ENCODE measurements around the gene GPR78.

The GPR78 gene

GRCh38 chr4:8600266-8600665, 20.1 kb downstream of the GPR78 start:
- no peak for DNase-seq (ENCODE audit: low read depth)

DNA sequence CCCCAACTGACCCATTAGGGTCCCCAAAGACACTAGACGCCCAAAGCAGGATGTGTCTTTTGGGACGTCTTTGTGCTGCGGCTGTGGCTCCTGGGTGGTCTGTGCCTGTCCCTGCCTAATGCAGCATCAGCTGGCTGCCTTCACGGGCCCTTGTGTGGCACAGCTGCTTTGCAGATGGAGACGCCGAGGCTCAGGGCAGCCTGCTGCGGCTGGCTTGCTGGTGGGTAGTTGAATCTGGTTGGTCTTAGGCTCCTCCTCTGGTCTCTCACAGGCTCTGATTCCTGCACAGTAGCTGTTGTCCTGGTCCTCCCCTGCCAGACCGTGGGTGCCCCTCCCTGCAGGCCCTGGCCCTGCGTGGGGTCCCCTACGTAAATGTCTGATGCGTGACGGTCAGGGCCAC, 20.5 kb downstream of the GPR78 start:
- DNase-seq (ENCODE audit: low read depth): no peak

DNA sequence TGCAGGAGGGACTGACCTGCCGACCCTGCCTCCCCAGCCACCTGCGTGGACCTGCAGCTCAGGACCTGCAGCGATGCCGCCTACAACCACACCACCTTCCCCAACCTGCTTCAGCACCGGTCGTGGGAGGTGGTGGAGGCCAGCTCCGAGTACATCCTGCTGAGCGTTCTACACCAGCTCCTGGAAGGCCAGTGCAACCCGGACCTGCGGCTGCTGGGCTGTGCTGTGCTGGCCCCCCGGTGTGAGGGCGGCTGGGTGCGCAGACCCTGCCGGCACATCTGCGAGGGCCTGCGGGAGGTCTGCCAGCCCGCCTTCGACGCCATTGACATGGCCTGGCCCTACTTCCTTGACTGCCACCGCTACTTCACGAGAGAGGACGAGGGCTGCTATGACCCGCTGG, 20.9 kb downstream of the GPR78 start:
- DNase-seq (ENCODE audit: low read depth): no peak

DNA sequence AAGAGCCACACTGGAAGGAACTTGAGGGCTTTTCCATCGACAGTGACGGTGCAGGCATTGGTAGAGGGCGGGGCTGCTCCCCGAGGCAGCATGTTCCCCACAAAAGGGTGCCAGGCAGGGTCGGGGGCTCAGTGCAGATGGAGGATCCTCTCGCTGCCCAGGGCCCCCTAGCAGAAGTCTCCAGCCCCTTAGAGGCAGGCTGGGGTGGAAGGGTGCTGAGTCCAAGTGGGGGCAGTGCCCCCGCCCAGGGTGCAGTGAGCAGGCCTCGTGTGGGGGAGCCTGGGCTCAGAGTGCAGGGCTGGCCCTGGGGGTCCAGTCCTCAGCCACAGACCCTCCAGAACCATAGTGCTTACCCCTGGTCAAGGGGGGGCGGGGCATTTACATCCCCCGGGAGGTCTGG, 21.4 kb downstream of the GPR78 start:
- no peak for DNase-seq (ENCODE audit: low read depth)

- no peak for DNase-seq (ENCODE audit: low read depth)
Observed at GRCh38 chr4:8602686-8603430, 22.7 kb downstream of the GPR78 start.

- DNase-seq (ENCODE audit: low read depth): no peak
Observed at GRCh38 chr4:8603931-8604330, 23.7 kb downstream of the GPR78 start.

DNA sequence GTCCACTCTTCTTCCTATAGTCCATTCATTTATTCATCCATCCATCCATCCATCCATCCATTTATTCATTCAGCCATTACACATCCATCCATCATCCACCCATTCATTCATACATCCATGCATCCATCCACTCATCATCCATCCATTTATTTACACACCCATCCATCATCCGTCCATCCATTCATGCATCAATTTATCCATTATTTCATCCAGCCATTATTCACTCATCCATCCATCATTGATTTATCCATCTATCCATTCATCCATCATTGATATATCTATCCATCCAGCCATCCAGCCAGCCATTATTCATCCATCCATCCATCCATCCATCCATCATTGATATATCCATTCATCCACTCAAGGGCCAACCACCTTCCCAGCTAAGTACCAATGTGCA, 25.1 kb downstream of the GPR78 start:
- no peak for DNase-seq (ENCODE audit: low read depth)

DNA sequence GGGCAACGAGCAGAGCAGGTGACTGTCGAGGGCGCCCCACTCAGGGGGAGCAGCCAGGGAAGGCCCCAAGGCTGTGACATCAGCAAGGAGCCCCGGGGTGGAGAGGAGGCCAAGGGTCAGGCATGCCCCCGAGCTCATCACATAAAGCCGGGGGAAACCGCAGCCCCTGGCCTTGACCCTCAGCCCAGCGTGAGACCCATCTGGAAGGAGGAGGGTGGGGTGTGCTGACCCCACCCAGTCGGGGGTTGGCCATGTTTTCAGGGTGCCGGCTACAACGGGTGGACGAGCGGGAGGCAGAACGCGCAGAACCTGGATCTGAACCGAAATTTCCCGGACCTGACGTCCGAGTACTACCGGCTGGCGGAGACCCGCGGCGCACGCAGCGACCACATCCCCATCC, 26.3 kb downstream of the GPR78 start:
- no peak for DNase-seq (ENCODE audit: low read depth)

DNA sequence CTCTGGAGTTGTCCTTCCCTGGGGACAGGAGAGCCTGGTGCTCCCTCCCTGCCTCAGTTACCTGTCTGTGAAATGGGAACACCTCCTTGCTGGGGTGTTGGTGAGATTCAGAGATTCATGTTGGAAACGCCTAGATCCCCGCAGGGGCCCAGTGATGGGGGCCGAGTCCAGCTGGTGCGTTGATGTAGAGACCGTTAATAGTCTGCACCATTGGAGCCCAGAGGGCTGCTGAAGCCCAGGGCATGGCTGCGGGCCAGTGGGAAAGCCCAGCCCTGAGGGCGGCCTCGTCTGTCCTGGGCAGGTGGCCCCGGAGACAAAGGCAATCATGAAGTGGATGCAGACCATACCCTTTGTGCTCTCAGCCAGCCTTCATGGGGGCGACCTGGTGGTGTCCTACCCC, 26.8 kb downstream of the GPR78 start:
- DNase-seq (ENCODE audit: low read depth): no peak

- no peak for DNase-seq (ENCODE audit: low read depth)
Observed at GRCh38 chr4:8607603-8608481, 27.6 kb downstream of the GPR78 start.

DNA sequence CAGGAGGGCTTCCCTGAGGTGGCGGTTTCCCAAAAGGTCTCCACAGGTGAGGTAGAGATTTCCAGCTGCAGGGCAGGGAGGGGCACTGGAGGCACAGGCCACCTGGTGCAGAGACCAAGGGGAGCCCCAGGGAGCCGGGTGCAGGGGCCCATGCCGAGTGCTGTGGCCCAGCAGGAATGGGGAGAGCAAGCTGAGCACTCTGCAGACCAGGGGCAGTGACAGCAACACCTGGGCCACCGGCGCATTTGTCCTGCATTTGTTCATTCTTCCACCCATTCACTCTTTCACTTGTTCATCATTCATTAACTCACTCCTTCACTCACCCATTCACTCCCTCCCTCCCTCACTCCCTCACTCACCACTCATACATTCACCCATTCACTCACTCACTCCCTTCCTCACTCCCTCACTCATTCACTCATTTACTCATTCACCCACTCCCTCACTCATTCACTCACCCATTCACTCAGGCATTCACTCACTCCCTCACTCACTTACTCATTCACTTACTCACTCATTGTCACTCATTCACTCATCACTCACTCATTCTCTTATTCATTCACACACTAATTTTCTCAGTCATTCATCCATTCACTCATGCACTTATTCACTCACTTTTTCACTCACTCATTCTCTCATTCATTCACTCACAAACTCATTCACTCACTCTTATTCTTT, 28.7 kb downstream of the GPR78 start:
- DNase-seq (ENCODE audit: low read depth): no peak

DNA sequence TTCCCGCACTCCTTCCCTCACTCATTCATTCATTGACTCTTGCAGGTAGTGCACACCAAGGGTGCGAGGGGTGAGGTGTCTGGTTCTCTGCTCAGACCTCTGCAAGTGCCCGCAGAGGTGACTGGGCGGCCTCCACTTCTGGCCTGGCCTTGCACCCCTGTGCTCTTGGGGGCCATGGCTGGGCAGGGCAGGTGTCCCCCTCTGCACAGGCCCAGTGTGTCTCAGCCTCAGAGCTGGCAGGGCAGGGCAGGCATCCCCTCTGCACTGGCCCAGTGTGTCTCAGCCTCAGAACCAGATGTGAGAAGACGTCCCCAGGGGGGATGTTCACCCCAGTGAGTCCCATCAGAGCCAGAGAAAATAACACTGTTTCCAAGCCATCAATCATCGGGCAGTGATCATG, 29.2 kb downstream of the GPR78 start:
- no peak for DNase-seq (ENCODE audit: low read depth)

GRCh38 chr4:8609824-8610350, 29.7 kb downstream of the GPR78 start:
- DNase-seq (ENCODE audit: low read depth): no peak

- no peak for DNase-seq (ENCODE audit: low read depth)
Observed at GRCh38 chr4:8610858-8611616, 30.8 kb downstream of the GPR78 start.

GRCh38 chr4:8612646-8613045, 32.5 kb downstream of the GPR78 start:
- DNase-seq (ENCODE audit: low read depth): no peak

DNA sequence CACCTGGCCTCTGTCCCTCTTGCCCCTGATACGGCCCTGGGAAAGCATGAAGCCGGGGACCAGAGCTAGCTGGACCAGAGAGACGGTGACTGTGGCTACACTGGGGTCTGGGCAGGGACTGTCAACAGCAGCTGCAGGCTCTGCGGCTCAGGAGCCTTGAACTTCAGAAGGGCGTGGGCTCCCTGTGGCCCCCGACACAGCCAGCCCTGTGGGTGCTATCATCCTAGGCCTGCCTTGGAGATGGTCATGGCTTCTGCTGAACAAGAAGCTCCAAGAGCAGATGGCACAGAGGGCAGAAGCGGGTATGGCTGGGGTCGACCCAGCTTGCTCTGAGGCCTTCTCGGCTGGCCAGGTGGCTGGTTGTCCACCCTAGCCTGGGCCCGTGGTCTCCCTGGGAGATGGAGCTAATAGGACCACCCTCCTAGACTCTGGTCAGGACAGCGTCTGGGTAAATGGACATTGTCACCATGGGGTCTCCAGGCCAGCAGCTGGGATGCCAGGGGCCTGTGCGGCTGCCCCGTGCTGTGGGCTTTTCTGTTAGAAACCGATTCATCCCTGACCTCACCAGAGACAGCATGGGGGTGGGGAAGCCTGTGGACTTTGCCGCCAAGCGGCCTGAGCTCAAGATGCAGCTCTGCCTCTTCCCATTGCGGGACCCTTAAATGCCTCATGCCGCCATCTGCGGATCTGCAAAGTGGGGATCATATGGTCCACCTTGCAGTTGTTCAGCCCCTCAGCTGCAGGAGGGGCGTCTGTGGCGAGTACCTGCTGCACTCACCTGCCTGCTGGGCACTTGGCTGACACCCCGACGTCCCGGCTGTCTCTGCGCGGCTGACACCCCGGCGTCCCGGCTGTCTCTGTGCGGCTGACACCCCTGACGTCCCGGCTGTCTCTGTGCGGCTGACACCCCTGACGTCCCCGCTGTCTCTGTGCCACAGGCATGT, 33.5 kb downstream of the GPR78 start:
- no peak for DNase-seq (ENCODE audit: low read depth)

GRCh38 chr4:8614365-8615193, 34.4 kb downstream of the GPR78 start:
- no peak for DNase-seq (ENCODE audit: low read depth)

- DNase-seq (ENCODE audit: low read depth): no peak
Observed at GRCh38 chr4:8615366-8615765, 35.2 kb downstream of the GPR78 start.

DNA sequence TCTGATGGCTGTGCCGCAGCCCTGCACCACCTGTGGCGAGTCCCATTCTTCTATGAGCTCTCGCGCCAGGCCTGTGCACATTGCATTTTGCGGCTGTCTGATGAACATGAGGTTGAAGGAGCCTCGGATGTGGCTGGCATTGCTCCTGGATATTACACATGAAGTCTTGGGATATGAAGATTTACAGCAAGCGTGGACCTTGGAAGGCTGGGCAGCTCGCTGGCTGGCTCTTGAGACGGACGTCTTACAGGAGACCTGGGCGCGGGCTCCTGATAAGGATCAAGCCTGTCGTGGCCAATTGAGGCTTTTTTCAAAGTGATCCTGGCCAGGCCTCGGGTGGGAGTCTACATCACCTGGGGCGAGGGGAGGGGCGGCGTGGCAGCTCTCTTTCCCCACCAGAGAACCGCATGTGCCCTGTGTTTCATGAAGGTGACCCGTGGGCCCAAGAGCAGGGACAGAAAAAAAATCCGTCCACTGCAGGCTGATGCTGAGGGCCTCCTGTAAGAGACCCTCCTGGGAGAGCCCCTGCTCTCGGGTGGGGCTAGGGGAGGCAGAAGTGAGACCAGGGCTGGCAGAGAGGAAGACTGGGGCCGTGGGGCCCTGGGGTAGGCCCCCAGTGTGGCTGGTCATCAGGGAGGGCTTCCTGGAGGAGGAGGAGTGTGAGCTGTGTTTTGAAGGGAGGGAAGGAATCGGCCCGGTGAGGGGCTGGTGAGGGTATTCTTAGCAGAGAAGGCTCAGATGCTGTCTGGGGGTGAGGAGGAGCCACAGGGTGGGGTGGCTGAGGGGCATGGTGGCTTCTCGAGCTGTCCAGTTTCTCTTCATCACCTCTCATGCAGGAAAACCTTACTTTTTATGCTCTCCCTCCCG, 36.0 kb downstream of the GPR78 start:
- no peak for DNase-seq (ENCODE audit: low read depth)

Data from stromal cell of bone marrow (primary cell).